NCI-H2227 treated with DMSO at 0.1 percent for 48 hours (cell line): ENCODE results near the gene SP6.

Source experiments
- DNase-seq: peaks from one replicate; lab custom pipeline; 2025; lab: John Stamatoyannopoulos, UW

The SP6 gene

DNA sequence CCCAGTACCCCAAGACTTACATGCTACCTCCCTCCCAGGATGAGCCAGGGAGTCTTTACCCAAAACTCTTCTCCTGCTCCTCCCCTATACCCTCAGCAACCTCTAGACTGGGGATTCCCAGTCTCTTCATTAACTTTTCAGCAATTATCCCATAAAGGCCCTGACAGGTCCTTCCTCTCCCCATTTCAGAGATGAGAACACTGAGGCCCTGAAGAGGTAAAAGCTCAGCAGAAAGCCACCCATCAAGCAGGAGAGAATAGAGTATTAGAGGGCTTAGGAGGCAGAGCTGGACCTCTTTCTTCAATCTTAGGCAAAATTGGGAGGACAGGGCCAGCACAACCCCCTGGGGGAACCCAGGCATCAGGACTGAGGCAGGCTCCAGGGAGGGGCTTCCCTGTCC is 5.9 kb upstream of the SP6 start:
- DNase-seq, result no peak

- DNase-seq, result no peak
Measured at GRCh38 chr17:47855737-47856136, 4.8 kb upstream of the SP6 start.

DNA sequence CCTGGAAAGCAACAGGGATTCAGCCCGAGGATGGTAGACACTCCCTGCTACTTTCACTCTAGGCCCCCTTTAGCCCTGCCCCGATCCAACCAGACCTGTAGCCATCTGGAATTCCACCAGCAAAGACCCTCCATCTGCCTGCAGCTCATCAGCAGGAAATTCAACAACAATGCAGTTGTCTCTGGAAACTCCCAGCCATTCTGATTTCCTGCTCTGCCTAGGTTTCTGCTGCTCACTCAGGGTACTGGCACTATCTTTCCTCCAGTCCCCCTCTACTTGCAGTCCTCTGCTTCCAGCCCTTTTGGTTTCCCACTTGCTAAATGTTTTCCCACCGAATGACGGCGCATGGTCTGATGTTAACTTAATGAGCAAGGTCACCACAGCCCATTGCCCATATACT is 2.7 kb upstream of the SP6 start:
- DNase-seq, result no peak

DNA sequence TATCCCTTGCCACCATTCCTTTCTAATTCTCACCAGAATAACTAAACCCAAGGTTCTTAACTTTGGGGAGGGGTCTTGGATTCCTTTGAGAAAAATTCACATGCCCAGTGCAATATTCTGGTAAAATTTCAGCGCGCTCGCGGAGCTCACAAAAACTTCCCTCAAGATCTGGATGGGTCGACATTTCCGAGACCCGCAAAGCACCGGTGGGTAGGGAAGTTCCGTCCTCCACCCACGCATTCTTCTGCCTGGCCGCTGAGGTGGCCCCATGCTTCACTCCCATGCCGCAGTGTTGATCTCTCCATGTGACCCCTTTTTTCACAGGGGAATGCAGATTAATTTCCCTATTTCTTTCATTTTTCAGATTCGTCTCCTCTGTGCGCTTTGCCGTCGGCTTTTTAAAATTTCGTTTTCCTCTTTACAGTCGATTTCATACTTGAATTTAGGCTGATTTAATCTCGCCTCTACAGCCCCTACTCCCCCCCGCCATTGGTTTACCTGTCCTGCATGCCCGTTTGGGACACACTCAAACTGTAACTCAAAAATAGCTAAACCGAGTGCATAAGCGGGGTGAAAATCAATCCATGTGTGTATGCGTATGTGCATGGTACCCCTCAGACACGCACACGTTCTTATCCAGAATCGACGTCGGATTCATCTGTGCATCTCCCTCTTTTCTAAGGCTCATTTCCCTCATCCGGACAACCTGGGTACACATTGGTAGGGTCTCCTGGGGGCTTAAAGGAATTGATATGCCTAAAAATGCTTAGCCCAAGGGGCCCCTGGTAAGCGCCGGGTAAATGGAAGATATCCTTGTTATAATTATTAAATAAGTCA is 1.4 kb upstream of the SP6 start:
- DNase-seq, result no peak

DNA sequence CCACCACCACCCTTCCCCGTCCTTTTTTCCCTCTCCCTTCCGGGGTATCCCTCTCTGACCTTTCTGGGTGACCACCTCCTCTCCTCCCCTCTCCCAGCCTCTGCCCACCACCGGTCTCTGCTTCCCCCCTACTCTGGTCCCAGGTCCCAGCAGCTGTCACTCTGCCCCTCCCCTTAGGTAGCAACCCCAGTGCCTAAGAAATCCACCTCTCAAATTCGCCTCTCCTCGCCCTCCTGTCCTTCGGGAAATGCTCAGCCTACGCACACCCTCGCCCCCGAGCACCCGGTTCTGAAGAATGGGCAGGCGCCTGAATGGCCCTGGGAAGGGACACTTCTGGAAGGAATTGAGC is 775 bp upstream of the SP6 start:
- no peak for DNase-seq

DNA sequence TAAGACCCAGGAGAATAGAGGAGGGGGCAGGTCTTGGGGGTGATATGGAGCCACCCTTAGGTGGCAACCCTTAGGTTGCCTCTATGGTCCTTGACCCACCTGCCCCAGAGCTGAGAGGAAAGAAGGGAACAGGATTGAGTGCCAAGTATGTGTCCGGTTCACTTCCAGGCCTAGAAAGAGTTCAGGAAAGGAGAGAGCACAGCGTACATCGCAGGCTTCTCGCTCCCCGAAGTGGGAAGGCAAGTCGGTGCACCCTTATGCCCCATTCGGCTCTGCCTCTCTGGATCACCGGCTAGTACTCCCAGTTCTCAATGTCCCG is 631 bp downstream of the SP6 start:
- DNase-seq, result no peak

GRCh38 chr17:47848198-47848513 is 2.8 kb downstream of the SP6 start:
- no peak for DNase-seq

- no peak for DNase-seq
Measured at GRCh38 chr17:47847341-47848197, 3.4 kb downstream of the SP6 start.

GRCh38 chr17:47846716-47847340 is 4.1 kb downstream of the SP6 start:
- no peak for DNase-seq

DNA sequence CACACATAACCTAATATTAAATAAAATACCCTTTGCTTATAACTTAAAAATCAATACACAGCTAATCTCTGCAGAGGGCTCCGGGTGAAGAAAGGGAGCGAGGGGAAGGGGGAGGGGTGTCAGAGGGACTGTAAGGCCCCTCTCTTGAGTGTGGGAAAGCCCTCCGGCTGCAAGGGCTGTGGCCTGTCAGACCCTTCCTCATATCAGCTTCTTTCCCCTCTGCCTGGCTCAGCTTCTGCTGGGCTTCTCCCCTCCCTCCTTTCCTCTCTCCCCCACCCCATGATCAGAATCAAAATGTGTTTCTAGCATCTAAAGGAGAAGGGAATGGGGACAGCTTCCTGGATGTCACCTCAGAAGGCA is 5.3 kb downstream of the SP6 start:
- no peak for DNase-seq

DNA sequence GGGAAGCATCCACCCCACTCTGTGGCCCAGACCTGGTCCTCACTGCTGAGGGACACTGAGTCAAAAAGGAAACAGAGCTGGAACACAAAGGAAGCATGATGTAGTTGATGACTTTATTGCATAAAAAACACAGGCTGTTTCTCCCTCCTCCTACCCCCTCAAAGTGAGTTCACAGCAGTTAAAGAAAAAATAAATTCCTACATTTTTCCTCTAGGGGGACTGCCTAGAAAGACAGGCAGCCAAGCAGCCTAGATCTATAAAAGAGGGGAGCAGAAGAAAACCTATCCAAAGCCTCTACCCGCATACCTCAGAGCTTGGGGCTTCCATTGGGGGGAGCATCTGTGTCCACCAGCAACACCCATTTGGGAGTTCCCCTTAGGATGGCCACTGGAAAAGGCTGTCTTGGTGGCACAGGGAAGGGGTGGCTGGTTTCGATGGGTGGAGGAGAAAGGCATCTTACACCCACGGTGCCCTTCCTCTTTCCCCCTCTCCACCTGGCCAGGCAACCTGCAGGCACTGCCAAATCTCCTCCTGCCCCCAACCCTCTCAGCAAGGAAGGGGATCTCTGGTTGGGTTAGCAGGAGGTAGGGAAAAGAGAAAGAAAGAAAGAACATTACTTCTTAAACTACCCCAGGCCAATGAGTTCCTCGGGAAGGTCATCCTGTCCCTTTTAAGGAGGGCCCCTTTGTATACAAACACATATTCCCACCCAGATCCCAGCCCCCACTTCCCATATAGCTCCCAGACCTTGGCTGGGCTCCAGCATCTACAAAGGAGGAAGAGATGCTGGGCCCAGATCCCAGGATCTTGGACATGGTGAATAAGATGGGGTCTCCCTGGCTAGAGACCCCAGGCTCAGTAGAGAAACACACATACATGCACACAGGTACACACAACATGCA is 5.9 kb downstream of the SP6 start:
- no peak for DNase-seq

DNA sequence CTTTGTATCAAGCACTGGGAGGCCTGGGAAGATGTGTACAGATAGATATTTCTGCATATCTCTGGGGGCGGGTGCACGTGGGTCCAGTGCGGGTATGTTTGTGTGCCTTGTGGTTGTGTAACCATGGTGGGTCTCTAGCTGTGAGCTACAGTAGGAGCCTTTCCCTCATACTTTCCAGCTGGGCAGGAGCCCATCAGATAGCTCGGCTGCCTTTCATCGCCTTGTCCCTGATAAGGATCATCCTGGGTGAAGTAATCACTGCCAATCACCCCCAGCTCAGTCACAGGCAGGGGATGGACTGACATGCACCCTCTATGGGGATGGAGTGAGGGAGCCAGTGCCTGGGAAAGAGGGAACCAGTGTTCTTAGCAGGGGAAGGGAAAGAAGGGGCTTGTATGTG is 6.7 kb downstream of the SP6 start:
- DNase-seq, result no peak

- no peak for DNase-seq
Measured at GRCh38 chr17:47843391-47843730, 7.6 kb downstream of the SP6 start.

GRCh38 chr17:47841488-47842291 is 9.3 kb downstream of the SP6 start:
- no peak for DNase-seq

DNA sequence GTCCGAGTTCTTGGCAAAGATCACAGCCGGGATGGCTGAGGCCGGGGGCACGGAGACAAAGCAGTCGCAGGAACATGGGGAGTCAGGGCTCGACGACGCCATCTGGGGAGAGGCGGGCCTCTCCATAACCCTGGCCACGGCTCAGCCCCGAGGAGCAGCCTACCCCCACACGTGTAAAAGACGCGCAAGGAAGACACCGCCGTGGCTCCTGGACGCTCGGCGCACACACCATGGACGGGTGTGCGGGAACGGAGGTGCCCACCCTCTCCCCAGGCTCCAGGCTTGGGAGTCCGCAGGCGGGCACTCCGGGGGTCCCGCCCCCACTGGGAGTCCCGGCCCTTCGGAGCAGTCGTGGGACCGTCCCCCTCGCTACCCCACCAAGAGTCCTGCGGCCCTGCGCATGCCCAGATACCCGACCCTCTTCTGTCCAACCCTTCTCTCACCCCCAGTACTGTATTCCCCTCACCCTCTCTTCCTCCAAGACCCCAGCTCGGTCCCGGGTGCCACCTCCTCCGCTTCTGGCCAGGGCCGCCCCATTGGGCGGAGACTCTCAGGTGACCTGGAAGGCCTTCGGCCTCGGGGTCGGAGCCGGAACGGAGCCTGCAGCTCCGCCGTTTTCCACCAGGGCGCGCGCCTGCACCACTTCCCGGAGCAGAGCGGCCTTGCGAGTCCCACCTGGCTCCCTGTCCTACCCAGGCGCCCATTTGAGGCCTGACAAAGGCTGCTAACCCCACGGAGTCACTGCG is 10.0 kb downstream of the SP6 start, which contains the start of gene SCRN2:
TSS of gene SCRN2 (minus strand) at position 532 of the 746 bp plus-strand sequence. CDS start at position 102, 430 bp downstream.
- peak; percentile 48 for DNase-seq

- DNase-seq, result no peak
Measured at GRCh38 chr17:47840001-47840741, 10.8 kb downstream of the SP6 start.

- DNase-seq, result no peak
Measured at GRCh38 chr17:47839071-47839470, 11.9 kb downstream of the SP6 start.

DNA sequence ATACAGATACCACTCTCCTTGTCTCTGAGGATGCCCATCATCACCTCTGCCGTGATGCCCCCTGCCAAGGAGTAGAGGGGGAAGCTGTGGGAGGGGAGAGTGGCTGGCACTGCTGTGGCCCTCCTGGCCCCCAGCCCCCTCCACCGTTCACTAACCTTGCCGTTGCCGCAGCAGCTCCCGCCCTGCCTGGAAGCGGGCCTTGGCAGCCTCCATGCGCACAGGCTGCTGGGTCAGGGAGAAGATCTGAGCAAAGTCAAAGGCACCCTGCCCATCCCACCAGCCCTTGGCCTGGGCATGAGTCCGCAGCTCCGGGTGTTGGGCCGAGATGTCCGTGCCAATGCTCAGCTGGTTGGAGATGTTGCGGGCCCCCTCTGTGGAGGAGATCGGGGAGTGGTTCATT is 12.3 kb downstream of the SP6 start:
- DNase-seq, result no peak

DNA sequence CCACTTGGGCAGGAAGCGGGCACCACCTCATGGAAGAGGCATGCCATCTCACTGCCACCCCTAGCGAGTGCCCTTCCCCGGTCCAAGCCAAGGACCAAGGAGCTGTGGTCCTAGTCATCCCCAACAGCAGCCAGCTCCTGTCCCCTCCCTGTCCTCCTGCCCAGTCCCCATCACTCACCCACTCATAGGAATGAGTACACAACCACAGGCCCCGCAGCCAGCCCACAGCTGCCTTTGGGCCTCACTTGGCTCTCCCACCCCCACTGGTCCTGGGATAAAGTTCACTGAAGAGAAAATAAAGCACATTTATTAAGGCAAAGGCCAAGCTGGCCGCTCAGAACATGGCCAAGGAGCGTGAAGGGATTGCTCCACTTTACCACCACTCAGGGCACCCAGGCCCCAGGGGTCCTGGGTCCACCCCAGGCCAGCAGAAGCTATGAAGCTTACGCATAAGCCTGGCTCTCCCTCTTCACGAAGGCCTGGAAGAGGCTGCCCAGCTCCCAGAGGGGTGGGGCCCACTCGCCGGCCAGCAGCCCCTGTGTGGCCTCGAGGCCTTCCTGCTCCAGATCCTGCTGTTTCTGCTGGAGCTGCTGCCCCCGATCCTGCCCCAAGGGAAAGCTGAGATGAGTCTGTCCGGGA is 13.4 kb downstream of the SP6 start:
- DNase-seq, result no peak

DNA sequence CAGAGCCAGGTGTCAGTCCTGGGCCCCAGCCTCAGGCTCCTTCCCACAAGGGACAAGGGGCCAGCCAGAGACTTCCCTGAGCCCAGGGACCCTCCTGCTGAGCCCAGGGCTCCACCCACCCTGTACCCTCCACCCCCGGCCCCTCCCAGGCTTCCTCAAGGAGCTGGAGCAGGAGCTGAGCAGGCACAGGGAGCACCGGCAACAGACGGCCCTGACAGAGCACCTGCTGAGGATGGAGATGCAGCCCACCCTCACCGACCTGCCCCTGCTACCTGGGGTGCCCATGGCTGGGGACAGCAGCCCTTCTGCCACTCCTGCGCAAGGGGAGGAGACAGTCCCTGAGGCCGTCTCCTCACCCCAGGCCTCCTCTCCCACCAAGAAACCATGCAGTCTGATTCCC is 14.4 kb downstream of the SP6 start:
- no peak for DNase-seq
